PC-9 (cell line): ENCODE measurements around the gene C1orf21. TPM values are rescaled to one million over a fixed set of nuclear protein-coding genes. Genes with fewer than 3 reads are reported as not detected.

ENCODE experiments used
- BruUV-seq: library from RNA; stranded (reverse); fragments of 400-500 nt; replicated peaks from 2 replicates; lab custom pipeline; 2021; lab: Mats Ljungman, UMichigan
- CTCF ChIA-PET: fragments of 300-600 bp; sonication (Branson Sonifier 250); formaldehyde crosslinking; loops from one replicate; lab custom pipeline; 2022; ENCODE audit warnings: antibody characterized with exemption; lab: Charles Lee
- POLR2A ChIA-PET: fragments of 300-600 bp; sonication (Branson Sonifier 250); formaldehyde crosslinking; loops from one replicate; lab custom pipeline; 2022; ENCODE audit warnings: antibody characterized with exemption; ENCODE audit not compliant: unreplicated experiment; lab: Charles Lee
- DNase-seq, 2 experiments: peaks; one replicate each; pipeline versions ENCODE4 v3.0.0 to v3.0.0-alpha.2; 2015 to 2022; ENCODE audit warnings: mixed read lengths in 1 of 2
- H2AFZ ChIP-seq: fragments of 200-600 bp; sonication (generic); 2 replicates; pipeline ENCODE4 v1.8.1; 2017; ENCODE audit warnings: antibody characterized with exemption
- H3F3A ChIP-seq: fragments of 200-600 bp; sonication (generic); 2 replicates; pipeline ENCODE4 v1.8.1; 2017; ENCODE audit warnings: antibody characterized with exemption, mild to moderate bottlenecking, low read depth; ENCODE audit not compliant: insufficient read depth
- H3K27ac ChIP-seq: fragments of 200-600 bp; sonication (generic); 2 replicates; pipeline ENCODE4 v1.6.1; 2016; ENCODE audit warnings: mixed run types
- H3K27me3 ChIP-seq: fragments of 200-600 bp; sonication (generic); 2 replicates; pipeline ENCODE4 v1.6.1; 2016; ENCODE audit warnings: low read depth, mixed run types; ENCODE audit not compliant: insufficient read depth
- H3K36me3 ChIP-seq: fragments of 200-600 bp; sonication (generic); 2 replicates; pipeline ENCODE4 v1.6.1; 2016; ENCODE audit warnings: low read depth, mixed run types
- H3K4me1 ChIP-seq: fragments of 200-600 bp; sonication (generic); replicated peaks from 2 replicates; pipeline ENCODE4 v1.6.1; 2016; ENCODE audit warnings: mixed run types; ENCODE audit not compliant: insufficient read depth
- H3K4me2 ChIP-seq: fragments of 200-600 bp; sonication (generic); 2 replicates; pipeline ENCODE4 v1.6.1; 2017; ENCODE audit warnings: mixed run types
- H3K4me3 ChIP-seq: fragments of 200-600 bp; sonication (generic); 2 replicates; pipeline ENCODE4 v1.6.1; 2016; ENCODE audit warnings: mixed run types
- H3K79me2 ChIP-seq: fragments of 200-600 bp; sonication (generic); 2 replicates; pipeline ENCODE4 v1.6.1; 2017; ENCODE audit warnings: low read depth, mixed run types
- H3K9me2 ChIP-seq: fragments of 200-600 bp; sonication (generic); 2 replicates; pipeline ENCODE4 v1.8.1; 2017; ENCODE audit warnings: mild to moderate bottlenecking; ENCODE audit not compliant: insufficient read depth
- H3K9me3 ChIP-seq: fragments of 200-600 bp; sonication (generic); 2 replicates; pipeline ENCODE4 v1.8.1; 2016; ENCODE audit warnings: low read depth; ENCODE audit not compliant: insufficient read depth
- H4K20me1 ChIP-seq: fragments of 200-600 bp; sonication (generic); 2 replicates; pipeline ENCODE4 v1.8.1; 2017; ENCODE audit not compliant: insufficient read depth
- CTCF ChIP-seq: fragments of 200-600 bp; sonication (generic); conservative IDR thresholded peaks from 2 replicates; pipeline ENCODE4 v1.6.1; 2017; ENCODE audit warnings: mixed run types, antibody characterized with exemption, mild to moderate bottlenecking, moderate library complexity
- EZH2 ChIP-seq: fragments of 200-600 bp; sonication (generic); IDR thresholded peaks from 2 replicates; pipeline ENCODE4 v1.8.0; 2017; ENCODE audit warnings: antibody characterized with exemption, low read depth
- intact Hi-C: fragments of 100-400 bp; cut with micrococcal nuclease; formaldehyde crosslinking; loops from one replicate; pipeline ENCODE4 v1.10.0; 2022; ENCODE audit not compliant: unreplicated experiment
- total RNA-seq: library from RNA; stranded (reverse); gene quantifications from 2 replicates; pipeline ENCODE4 v1.2.3, GENCODE V29; 2021

The C1orf21 gene
- total RNA-seq, 1 experiment from 2014 or later, result 13.8 TPM

GRCh38 chr1:184660462-184661191, 273.8 kb downstream of the C1orf21 start:
- H3F3A ChIP-seq, result no peaks in the 10 kb centered on the region
- TF ChIP-seq EZH2 (no peak), CTCF (no peak)
- H2AFZ ChIP-seq, result no peak overlapping the region
- no peaks in the 10 kb centered on the region for H3K9me3 ChIP-seq
- H3K27me3 ChIP-seq, result no peaks in the 10 kb centered on the region
- POLR2A ChIA-PET, result no interaction called here
- no peaks in the 10 kb centered on the region for H3K4me1 ChIP-seq
- no peak overlapping the region for H3K4me2 ChIP-seq
- no peaks in the 10 kb centered on the region for H3K9me2 ChIP-seq
- no peak for DNase-seq
- CTCF ChIA-PET, result interaction anchor here (0.5 to 1.2 kb wide), 4 partner anchors 338 to 745 kb away, joined by 3 to 8 read pairs (median 4); no protein-coding TSS in a partner anchor
- intact Hi-C loops, result loop anchor here (5.0 to 10.0 kb wide), 4 partner anchors 96 to 743 kb away; partner anchors contain the start of gene C1orf21
- H4K20me1 ChIP-seq, result no peaks in the 10 kb centered on the region
- no TSS peak for BruUV-seq
- no peaks in the 10 kb centered on the region for H3K79me2 ChIP-seq
- no peak overlapping the region for H3K4me3 ChIP-seq
- H3K36me3 ChIP-seq, result no peaks in the 10 kb centered on the region
- no peak overlapping the region for H3K27ac ChIP-seq

- no peak overlapping the region for H3K4me2 ChIP-seq
- H3K4me3 ChIP-seq, result no peak overlapping the region
- H3K36me3 ChIP-seq, result no peaks in the 10 kb centered on the region
- no peaks in the 10 kb centered on the region for H3K9me3 ChIP-seq
- DNase-seq, result no peak
- BruUV-seq, result no TSS peak
- no peaks in the 10 kb centered on the region for H4K20me1 ChIP-seq
- TF ChIP-seq EZH2 (no peak), CTCF (no peak)
- CTCF ChIA-PET, result interaction anchor here (1.2 kb wide), 1 partner anchor 441 kb away, joined by 3 read pairs; no protein-coding TSS in a partner anchor
- H2AFZ ChIP-seq, result no peak overlapping the region
- intact Hi-C loops, result loop anchor here (5.0 to 10.0 kb wide), 4 partner anchors 97 to 744 kb away; partner anchors contain the start of gene C1orf21
- POLR2A ChIA-PET, result no interaction called here
- no peak overlapping the region for H3K27ac ChIP-seq
- H3F3A ChIP-seq, result no peaks in the 10 kb centered on the region
- no peaks in the 10 kb centered on the region for H3K9me2 ChIP-seq
- no peaks in the 10 kb centered on the region for H3K4me1 ChIP-seq
- H3K27me3 ChIP-seq, result no peaks in the 10 kb centered on the region
- H3K79me2 ChIP-seq, result no peaks in the 10 kb centered on the region
Observed at GRCh38 chr1:184661801-184662200, 275.0 kb downstream of the C1orf21 start.

GRCh38 chr1:184664042-184664660, 277.3 kb downstream of the C1orf21 start:
- intact Hi-C loops, result loop anchor here (1.0 to 10.0 kb wide), 5 partner anchors 99 to 747 kb away; partner anchors contain the start of gene C1orf21

More at GRCh38 chr1:184664042-184664660, 277.3 kb downstream of the C1orf21 start:
- Histone ChIP-seq H3K27ac (no peak overlapping the region), H3K4me2 (peak overlapping the region; percentile 61), H3K4me1 (no peaks in the 10 kb centered on the region), H3F3A (no peaks in the 10 kb centered on the region), H4K20me1 (no peaks in the 10 kb centered on the region), H2AFZ (peak overlapping the region; percentile 40; the same call in 1 of the 2 replicates), H3K27me3 (no peaks in the 10 kb centered on the region), H3K79me2 (no peaks in the 10 kb centered on the region), H3K9me3 (no peaks in the 10 kb centered on the region), H3K4me3 (no peak overlapping the region), H3K9me2 (no peaks in the 10 kb centered on the region), H3K36me3 (no peaks in the 10 kb centered on the region)
- no TSS peak for BruUV-seq
- ChIA-PET CTCF (interaction anchor here (0.6 to 1.5 kb wide), 7 partner anchors 28 to 613 kb away, joined by 3 to 9 read pairs (median 5); partner anchors contain the start of genes C1orf21 and TSEN15), POLR2A (interaction anchor here (0.5 kb wide), 1 partner anchor 590 kb away, joined by 4 read pairs; no protein-coding TSS in a partner anchor)
- TF ChIP-seq CTCF (peak; percentile 80), EZH2 (no peak)
- DNase-seq, result peak in 1 of 2 experiments; percentile 49
